HL-60 (cell line): ENCODE measurements around the gene MYORG.

ENCODE experiments used
- DNase-seq, 2 experiments: peaks; one replicate each; pipeline ENCODE4 v3.0.0-alpha.2; 2010 to 2020; ENCODE audit warnings: low read depth in 1 of 2, low spot score in 1 of 2
- H3K27ac ChIP-seq: fragments of 250-450 bp; sonication (Bioruptor Pico); replicated peaks from 2 replicates; pipeline ENCODE4 v1.5.1; 2020; ENCODE audit warnings: mild to moderate bottlenecking, moderate library complexity
- H3K27me3 ChIP-seq: fragments of 250-450 bp; sonication (Bioruptor Pico); 2 replicates; pipeline ENCODE4 v1.5.1; 2021; ENCODE audit warnings: mild to moderate bottlenecking, moderate library complexity; ENCODE audit not compliant: insufficient read depth, poor library complexity, severe bottlenecking
- H3K4me3 ChIP-seq: replicated peaks from 2 replicates; pipeline ENCODE4 v1.5.1; 2011; ENCODE audit warnings: mild to moderate bottlenecking, control low read depth, low read length; ENCODE audit not compliant: insufficient read depth
- GABPA ChIP-seq: IDR thresholded peaks from 2 replicates; pipeline ENCODE4 v1.6.1; 2012; ENCODE audit warnings: low read depth
- POLR2AphosphoS5 ChIP-seq: IDR thresholded peaks from 2 replicates; pipeline ENCODE4 v1.6.1; 2012; ENCODE audit warnings: low read depth
- SPI1 ChIP-seq: IDR thresholded peaks from 2 replicates; pipeline ENCODE4 v1.6.1; 2012; ENCODE audit warnings: low read depth, mild to moderate bottlenecking, borderline replicate concordance
- TF ChIP-seq, protein P1 (sequence below): IDR thresholded peaks from 2 replicates; pipeline ENCODE4 v1.6.1; 2012; ENCODE audit warnings: low read depth; ENCODE audit not compliant: insufficient replicate concordance
- TF ChIP-seq, protein P2 (sequence below): IDR thresholded peaks from one replicate; pipeline ENCODE4 v1.5.1; 2011; ENCODE audit warnings: low read length, control low read depth, inconsistent platforms; ENCODE audit not compliant: insufficient read depth

Gene MYORG

DNA sequence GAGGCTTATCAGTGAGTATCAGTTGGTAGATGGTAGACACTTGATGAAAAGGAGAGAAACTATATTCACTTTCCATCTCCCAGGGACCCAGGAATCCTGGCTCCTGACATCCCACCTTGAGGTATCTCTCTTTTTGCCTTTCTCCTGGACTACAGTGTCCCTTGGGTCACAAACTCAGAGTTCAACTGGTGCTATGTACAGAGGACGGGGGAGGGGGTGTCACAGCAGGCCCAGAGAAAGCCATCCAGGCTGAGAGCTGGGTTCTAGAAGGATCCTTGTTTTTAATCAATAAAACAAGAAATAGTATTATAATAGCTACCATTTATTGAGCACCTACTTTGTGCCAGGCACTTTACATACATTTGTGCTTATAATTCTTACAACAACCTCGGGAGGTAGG, 10.3 kb downstream of the MYORG start:
- H3K4me3 ChIP-seq: no peak overlapping the region
- DNase-seq: no peak
- no peak overlapping the region for H3K27ac ChIP-seq
- TF ChIP-seq, protein P1, sequence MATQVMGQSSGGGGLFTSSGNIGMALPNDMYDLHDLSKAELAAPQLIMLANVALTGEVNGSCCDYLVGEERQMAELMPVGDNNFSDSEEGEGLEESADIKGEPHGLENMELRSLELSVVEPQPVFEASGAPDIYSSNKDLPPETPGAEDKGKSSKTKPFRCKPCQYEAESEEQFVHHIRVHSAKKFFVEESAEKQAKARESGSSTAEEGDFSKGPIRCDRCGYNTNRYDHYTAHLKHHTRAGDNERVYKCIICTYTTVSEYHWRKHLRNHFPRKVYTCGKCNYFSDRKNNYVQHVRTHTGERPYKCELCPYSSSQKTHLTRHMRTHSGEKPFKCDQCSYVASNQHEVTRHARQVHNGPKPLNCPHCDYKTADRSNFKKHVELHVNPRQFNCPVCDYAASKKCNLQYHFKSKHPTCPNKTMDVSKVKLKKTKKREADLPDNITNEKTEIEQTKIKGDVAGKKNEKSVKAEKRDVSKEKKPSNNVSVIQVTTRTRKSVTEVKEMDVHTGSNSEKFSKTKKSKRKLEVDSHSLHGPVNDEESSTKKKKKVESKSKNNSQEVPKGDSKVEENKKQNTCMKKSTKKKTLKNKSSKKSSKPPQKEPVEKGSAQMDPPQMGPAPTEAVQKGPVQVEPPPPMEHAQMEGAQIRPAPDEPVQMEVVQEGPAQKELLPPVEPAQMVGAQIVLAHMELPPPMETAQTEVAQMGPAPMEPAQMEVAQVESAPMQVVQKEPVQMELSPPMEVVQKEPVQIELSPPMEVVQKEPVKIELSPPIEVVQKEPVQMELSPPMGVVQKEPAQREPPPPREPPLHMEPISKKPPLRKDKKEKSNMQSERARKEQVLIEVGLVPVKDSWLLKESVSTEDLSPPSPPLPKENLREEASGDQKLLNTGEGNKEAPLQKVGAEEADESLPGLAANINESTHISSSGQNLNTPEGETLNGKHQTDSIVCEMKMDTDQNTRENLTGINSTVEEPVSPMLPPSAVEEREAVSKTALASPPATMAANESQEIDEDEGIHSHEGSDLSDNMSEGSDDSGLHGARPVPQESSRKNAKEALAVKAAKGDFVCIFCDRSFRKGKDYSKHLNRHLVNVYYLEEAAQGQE: no peak
- TF ChIP-seq GABPA: no peak
- TF ChIP-seq SPI1: no peak
- TF ChIP-seq, protein P2, sequence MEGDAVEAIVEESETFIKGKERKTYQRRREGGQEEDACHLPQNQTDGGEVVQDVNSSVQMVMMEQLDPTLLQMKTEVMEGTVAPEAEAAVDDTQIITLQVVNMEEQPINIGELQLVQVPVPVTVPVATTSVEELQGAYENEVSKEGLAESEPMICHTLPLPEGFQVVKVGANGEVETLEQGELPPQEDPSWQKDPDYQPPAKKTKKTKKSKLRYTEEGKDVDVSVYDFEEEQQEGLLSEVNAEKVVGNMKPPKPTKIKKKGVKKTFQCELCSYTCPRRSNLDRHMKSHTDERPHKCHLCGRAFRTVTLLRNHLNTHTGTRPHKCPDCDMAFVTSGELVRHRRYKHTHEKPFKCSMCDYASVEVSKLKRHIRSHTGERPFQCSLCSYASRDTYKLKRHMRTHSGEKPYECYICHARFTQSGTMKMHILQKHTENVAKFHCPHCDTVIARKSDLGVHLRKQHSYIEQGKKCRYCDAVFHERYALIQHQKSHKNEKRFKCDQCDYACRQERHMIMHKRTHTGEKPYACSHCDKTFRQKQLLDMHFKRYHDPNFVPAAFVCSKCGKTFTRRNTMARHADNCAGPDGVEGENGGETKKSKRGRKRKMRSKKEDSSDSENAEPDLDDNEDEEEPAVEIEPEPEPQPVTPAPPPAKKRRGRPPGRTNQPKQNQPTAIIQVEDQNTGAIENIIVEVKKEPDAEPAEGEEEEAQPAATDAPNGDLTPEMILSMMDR: no peak
- no peak for TF ChIP-seq POLR2AphosphoS5
- no peaks in the 10 kb centered on the region for H3K27me3 ChIP-seq

DNA sequence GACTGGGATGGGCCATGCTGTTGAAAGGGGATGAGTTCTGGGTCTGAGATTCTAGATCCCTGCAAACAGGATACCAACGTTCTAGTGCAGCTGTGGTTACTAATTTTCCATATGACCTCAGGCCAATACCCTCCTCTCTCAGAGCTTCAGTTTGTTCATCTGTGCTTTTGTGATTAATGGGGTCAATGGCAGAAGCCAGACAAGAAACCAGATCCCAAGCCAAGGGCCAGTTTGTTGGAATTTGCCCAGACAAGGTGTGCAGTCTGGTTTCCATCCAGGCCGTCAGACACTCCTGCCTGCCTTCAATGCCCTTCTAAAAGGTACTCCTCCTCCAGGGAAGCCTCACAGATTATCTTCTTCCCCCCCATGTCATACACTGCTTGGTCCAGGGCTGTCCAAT, 11.4 kb downstream of the MYORG start:
- H3K4me3 ChIP-seq: no peak overlapping the region

DNA sequence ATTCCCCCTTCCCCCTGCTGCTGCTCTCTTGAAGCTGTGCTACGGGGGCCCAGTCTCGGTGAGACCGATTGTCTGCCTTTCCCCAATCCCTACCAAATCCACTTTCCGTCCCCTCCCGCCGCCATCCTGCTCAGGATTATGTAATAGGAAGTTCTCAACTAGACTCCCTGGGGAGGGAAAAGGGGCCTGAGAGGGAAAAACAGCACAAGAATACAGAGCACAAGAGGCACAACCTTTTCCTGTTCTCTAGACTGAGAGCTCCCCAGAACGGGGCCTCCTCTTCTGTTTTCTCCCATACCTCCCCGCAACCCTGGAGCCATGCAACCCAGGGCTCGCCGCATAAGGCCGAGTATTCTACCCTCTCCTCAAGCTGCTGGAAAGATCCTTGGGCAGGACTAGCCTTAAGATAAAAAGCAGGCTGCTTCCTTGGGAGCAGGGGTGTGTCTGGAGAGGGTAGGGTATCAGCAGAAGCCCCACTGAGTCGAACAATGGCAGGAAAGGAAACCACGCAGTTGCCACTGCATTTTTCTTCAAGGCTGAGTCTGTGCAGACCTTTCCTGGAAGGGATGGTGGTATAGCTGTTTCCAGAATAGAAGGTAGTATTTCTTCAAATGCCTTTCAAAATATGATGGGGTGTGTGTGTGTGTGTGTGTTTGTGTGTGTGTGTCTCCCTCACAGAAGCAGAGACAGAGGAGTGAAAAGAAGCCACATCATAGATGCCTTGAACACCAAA, 12.9 kb downstream of the MYORG start:
- Histone ChIP-seq H3K4me3 (no peak overlapping the region), H3K27me3 (no peaks in the 10 kb centered on the region), H3K27ac (no peak overlapping the region)
- no peak for DNase-seq
- TF ChIP-seq, protein P2: no peak
- TF ChIP-seq GABPA (no peak), SPI1 (no peak), POLR2AphosphoS5 (no peak)
- TF ChIP-seq, protein P1: no peak

More for the DNA sequence above, 11.4 kb downstream of the MYORG start:
- Histone ChIP-seq H3K27me3 (no peaks in the 10 kb centered on the region), H3K27ac (no peak overlapping the region)
- TF ChIP-seq GABPA (no peak), SPI1 (no peak), POLR2AphosphoS5 (no peak)
- TF ChIP-seq, protein P2: no peak
- TF ChIP-seq, protein P1: no peak
- no peak for DNase-seq
